A673 (cell line): ENCODE measurements around the gene RHOXF2.

Experiments used
- CTCF ChIP-seq: fragments of 300-800, 200-600 bp; sonication (generic); conservative IDR thresholded peaks from 2 replicates; pipeline ENCODE4 v1.5.1; 2017; ENCODE audit warnings: low read depth, mild to moderate bottlenecking, antibody characterized with exemption, low read length, moderate library complexity, mixed read lengths
- EZH2 ChIP-seq: fragments of 200-600 bp; sonication (generic); IDR thresholded peaks from 2 replicates; pipeline ENCODE4 v1.6.1; 2017; ENCODE audit warnings: borderline replicate concordance, low read depth, mild to moderate bottlenecking, mixed read lengths, antibody characterized with exemption, low read length; ENCODE audit not compliant: poor library complexity, severe bottlenecking

- TF ChIP-seq CTCF = peak; percentile 88
- no peak for TF ChIP-seq EZH2
These were observed 55.2 kb downstream of the RHOXF2 start for GRCh38 chrX:120213438-120214265.
